Measurements from ENCODE around the gene ABR.

The ABR gene

GRCh38 chr17:1030684-1031532 is 148.9 kb downstream of the ABR start:
- DNase-seq (ENCODE audit: low spot score), result no peak

GRCh38 chr17:1029922-1030644 is 149.7 kb downstream of the ABR start:
- DNase-seq (ENCODE audit: low spot score), result no peak

- no peak for DNase-seq (ENCODE audit: low spot score)
Observed at GRCh38 chr17:1029196-1029921, 150.4 kb downstream of the ABR start.

- no peak for DNase-seq (ENCODE audit: low spot score)
Observed at GRCh38 chr17:1027044-1027443, 152.7 kb downstream of the ABR start.

GRCh38 chr17:1026599-1026975 is 153.2 kb downstream of the ABR start:
- DNase-seq (ENCODE audit: low spot score), result no peak

- no peak for DNase-seq (ENCODE audit: low spot score)
Observed at GRCh38 chr17:1025733-1026598, 153.8 kb downstream of the ABR start.

- no peak for DNase-seq (ENCODE audit: low spot score)
Observed at GRCh38 chr17:1024076-1024475, 155.7 kb downstream of the ABR start.

GRCh38 chr17:1022278-1023024 is 157.3 kb downstream of the ABR start:
- DNase-seq (ENCODE audit: low spot score), result no peak

GRCh38 chr17:1021147-1021546 is 158.6 kb downstream of the ABR start:
- no peak for DNase-seq (ENCODE audit: low spot score)

- DNase-seq (ENCODE audit: low spot score), result no peak
Observed at GRCh38 chr17:1019451-1019850, 160.3 kb downstream of the ABR start.

- no peak for DNase-seq (ENCODE audit: low spot score)
Observed at GRCh38 chr17:1018547-1018946, 161.2 kb downstream of the ABR start.

- no peak for DNase-seq (ENCODE audit: low spot score)
Observed at GRCh38 chr17:1013729-1014090, 166.1 kb downstream of the ABR start.

- DNase-seq (ENCODE audit: low spot score), result no peak
Observed at GRCh38 chr17:1012823-1013728, 166.7 kb downstream of the ABR start.

- no peak for DNase-seq (ENCODE audit: low spot score)
Observed at GRCh38 chr17:1011760-1012735, 167.7 kb downstream of the ABR start.

GRCh38 chr17:1011138-1011537 is 168.6 kb downstream of the ABR start:
- DNase-seq (ENCODE audit: low spot score), result no peak

GRCh38 chr17:1010586-1010985 is 169.2 kb downstream of the ABR start:
- no peak for DNase-seq (ENCODE audit: low spot score)

- DNase-seq (ENCODE audit: low spot score), result no peak
Observed at GRCh38 chr17:1010086-1010450, 169.7 kb downstream of the ABR start.

- DNase-seq (ENCODE audit: low spot score), result no peak
Observed at GRCh38 chr17:1009229-1010085, 170.3 kb downstream of the ABR start.
